BLaER1 treated with 17β-estradiol and CSF1 and Interleukin-3, amounts not matched to agents 10 nM and 100 nM (cell line): ENCODE measurements around the gene KCTD5.

Experiments
- H3K27ac ChIP-seq, 11 experiments: shearing (Covaris generic); formaldehyde crosslinking; 2 replicates each; pipeline ENCODE4 v1.8.1; 2022
- H3K27me3 ChIP-seq, 11 experiments: shearing (Covaris generic); formaldehyde crosslinking; 2 replicates each; pipeline ENCODE4 v1.8.1; 2022
- H3K36me3 ChIP-seq, 11 experiments: shearing (Covaris generic); formaldehyde crosslinking; 2 replicates each; pipeline ENCODE4 v1.8.1; 2022
- H3K4me1 ChIP-seq, 10 experiments: shearing (Covaris generic); formaldehyde crosslinking; 2 replicates each; pipeline ENCODE4 v1.8.1; 2022
- H3K4me2 ChIP-seq, 11 experiments: shearing (Covaris generic); formaldehyde crosslinking; 2 replicates each; pipeline ENCODE4 v1.8.1; 2022
- H3K4me3 ChIP-seq, 10 experiments: shearing (Covaris generic); formaldehyde crosslinking; 2 replicates each; pipeline ENCODE4 v1.8.1; 2022
- H3K9ac ChIP-seq, 11 experiments: shearing (Covaris generic); formaldehyde crosslinking; 2 replicates each; pipeline ENCODE4 v1.8.1; 2022
- H3K9me3 ChIP-seq, 11 experiments: shearing (Covaris generic); formaldehyde crosslinking; replicated peaks in 1 of 11; 2 replicates each; pipeline ENCODE4 v1.8.1; 2022
- H4K20me1 ChIP-seq, 11 experiments: shearing (Covaris generic); formaldehyde crosslinking; 2 replicates each; pipeline ENCODE4 v1.8.1; 2022
- Cebpa-rat ChIP-seq, 11 experiments: shearing (Covaris generic); IDR thresholded peaks; 2 replicates each; pipeline ENCODE4 v1.8.1; 2022

Gene KCTD5

DNA sequence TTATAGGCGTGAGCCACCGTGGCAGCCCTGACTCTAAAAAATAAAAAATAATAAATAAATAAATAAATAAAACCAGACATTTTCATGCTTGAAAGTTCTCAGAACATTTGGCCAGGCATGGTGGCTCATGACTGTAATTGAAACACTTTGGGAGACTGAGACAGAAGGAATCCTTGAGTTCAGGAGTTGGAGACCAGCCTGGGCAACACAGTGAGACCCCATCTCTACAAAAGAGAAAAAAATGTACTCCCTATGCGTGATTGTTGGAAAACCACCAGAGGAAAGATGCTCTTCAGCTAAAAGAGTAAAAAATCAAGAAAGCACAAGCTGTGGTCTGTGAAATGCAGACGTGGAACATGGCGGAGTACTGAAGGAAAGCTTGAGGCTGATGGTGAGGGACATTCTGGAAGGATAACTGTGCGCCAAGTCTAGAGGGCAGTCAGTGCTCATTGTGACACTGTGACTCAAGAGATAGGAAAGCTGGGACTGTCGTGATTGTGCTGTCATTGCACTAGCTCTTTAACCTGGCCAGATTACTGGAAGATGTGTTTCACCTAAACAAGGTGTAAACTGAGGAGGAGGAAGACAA is 41.9 kb downstream of the KCTD5 start:
- Histone ChIP-seq H4K20me1 (no peaks in the 10 kb centered on the region), H3K9ac (no peak overlapping the region), H3K9me3 (no peaks in the 10 kb centered on the region), H3K4me1 (peaks cover 23 to 44% (median 31%) of the 10 kb centered on the region in 10 experiments), H3K27ac (no peak overlapping the region), H3K4me2 (no peak overlapping the region), H3K4me3 (no peak overlapping the region), H3K27me3 (no peaks in the 10 kb centered on the region), H3K36me3 (no peaks in the 10 kb centered on the region)
- no peak for TF ChIP-seq Cebpa-rat (IDR thresholded peaks at IDR 0.05)

GRCh38 chr16:2724816-2725348 is 42.6 kb downstream of the KCTD5 start:
- no peak overlapping the region for H3K9ac ChIP-seq
- H3K4me3 ChIP-seq = no peak overlapping the region
- TF ChIP-seq Cebpa-rat (IDR thresholded peaks at IDR 0.05) = no peak
- H3K4me2 ChIP-seq = no peak overlapping the region
- no peaks in the 10 kb centered on the region for H3K36me3 ChIP-seq
- no peaks in the 10 kb centered on the region for H3K27me3 ChIP-seq
- no peaks in the 10 kb centered on the region for H3K9me3 ChIP-seq
- H3K27ac ChIP-seq = no peak overlapping the region
- peaks cover 17 to 37% (median 27%) of the 10 kb centered on the region in 10 experiments for H3K4me1 ChIP-seq
- no peaks in the 10 kb centered on the region for H4K20me1 ChIP-seq

DNA sequence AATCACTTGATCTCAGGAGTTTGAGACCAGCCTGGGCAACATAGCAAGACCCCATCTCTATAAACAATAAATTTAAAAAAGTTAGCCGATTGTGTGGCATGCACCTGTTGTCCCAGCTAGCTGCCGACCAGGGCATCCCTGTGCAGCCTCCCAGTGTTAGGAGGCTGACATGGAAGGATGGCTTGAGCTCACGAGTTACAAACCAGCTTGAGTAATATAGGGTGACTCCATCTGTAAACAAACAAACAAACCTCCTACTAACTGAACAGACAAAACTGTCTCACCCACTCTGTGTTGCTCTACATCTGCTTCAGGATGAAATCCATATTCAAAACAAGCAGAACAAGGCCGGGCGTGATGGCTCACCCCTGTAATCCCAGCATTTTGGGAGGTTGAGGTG is 44.6 kb downstream of the KCTD5 start:
- Histone ChIP-seq H3K9ac (no peak overlapping the region), H3K9me3 (no peaks in the 10 kb centered on the region), H3K27me3 (no peaks in the 10 kb centered on the region), H4K20me1 (no peaks in the 10 kb centered on the region), H3K27ac (no peak overlapping the region), H3K4me1 (peaks cover 9 to 24% (median 19%) of the 10 kb centered on the region in 10 experiments; a peak in 19 of 20 replicates), H3K4me3 (no peak overlapping the region), H3K36me3 (no peaks in the 10 kb centered on the region), H3K4me2 (no peak overlapping the region)
- no peak for TF ChIP-seq Cebpa-rat (IDR thresholded peaks at IDR 0.05)

GRCh38 chr16:2728034-2728433 is 45.7 kb downstream of the KCTD5 start:
- H3K27ac ChIP-seq = no peak overlapping the region
- H3K4me1 ChIP-seq = peaks cover 2 to 20% (median 13%) of the 10 kb centered on the region in 10 experiments; a peak in 18 of 20 replicates
- no peaks in the 10 kb centered on the region for H3K27me3 ChIP-seq
- H3K36me3 ChIP-seq = no peaks in the 10 kb centered on the region
- H3K4me3 ChIP-seq = no peak overlapping the region
- no peak overlapping the region for H3K9ac ChIP-seq
- H4K20me1 ChIP-seq = no peaks in the 10 kb centered on the region
- H3K4me2 ChIP-seq = peak overlapping the region in 3 of 11 experiments; percentile 6 to 35 (median 11); a peak in 5 of 22 replicates
- H3K9me3 ChIP-seq = no peaks in the 10 kb centered on the region
- TF ChIP-seq Cebpa-rat (IDR thresholded peaks at IDR 0.05) = no peak

DNA sequence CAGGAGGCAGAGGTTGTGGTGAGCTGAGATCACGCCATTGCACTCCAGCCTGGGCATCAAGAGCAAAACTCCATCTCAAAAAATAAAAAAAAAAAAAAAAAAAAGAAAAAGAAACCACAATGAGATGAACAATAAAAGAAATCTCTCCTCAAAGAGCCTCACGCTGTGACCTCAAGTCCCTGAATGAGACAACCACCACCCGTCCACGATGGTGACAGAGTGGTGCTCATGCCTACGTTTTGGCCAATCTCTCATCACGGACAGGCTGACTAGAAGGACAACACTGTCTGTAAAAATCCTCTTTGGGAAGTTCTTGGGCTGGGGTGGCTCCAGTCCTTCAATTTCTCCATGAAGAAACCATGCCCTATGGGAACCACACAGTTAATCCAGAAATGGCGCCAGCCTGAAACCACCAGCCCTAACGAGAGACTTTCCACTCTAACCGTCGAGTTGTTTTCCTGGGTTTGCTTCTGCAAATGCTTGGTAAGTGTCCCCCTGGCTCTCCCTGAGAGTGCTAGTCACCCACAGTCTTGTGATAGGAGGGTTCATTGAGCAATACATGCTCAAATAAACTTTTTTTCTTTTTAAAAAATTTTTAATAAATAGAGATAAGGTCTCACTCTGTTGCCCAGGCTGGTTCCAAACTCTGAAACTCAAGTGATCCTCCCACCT is 52.7 kb downstream of the KCTD5 start:
- no peak overlapping the region for H3K4me3 ChIP-seq
- TF ChIP-seq Cebpa-rat (IDR thresholded peaks at IDR 0.05) = no peak
- H3K36me3 ChIP-seq = no peaks in the 10 kb centered on the region
- H3K27ac ChIP-seq = no peak overlapping the region
- peaks cover 0 to 19% (median 11%) of the 10 kb centered on the region in 10 experiments; a peak in 14 of 20 replicates for H3K4me1 ChIP-seq
- no peaks in the 10 kb centered on the region for H3K27me3 ChIP-seq
- no peaks in the 10 kb centered on the region for H3K9me3 ChIP-seq
- H4K20me1 ChIP-seq = no peaks in the 10 kb centered on the region
- H3K4me2 ChIP-seq = peak overlapping the region in 1 of 11 experiments; percentile 23; a peak in 1 of 22 replicates
- H3K9ac ChIP-seq = no peak overlapping the region

DNA sequence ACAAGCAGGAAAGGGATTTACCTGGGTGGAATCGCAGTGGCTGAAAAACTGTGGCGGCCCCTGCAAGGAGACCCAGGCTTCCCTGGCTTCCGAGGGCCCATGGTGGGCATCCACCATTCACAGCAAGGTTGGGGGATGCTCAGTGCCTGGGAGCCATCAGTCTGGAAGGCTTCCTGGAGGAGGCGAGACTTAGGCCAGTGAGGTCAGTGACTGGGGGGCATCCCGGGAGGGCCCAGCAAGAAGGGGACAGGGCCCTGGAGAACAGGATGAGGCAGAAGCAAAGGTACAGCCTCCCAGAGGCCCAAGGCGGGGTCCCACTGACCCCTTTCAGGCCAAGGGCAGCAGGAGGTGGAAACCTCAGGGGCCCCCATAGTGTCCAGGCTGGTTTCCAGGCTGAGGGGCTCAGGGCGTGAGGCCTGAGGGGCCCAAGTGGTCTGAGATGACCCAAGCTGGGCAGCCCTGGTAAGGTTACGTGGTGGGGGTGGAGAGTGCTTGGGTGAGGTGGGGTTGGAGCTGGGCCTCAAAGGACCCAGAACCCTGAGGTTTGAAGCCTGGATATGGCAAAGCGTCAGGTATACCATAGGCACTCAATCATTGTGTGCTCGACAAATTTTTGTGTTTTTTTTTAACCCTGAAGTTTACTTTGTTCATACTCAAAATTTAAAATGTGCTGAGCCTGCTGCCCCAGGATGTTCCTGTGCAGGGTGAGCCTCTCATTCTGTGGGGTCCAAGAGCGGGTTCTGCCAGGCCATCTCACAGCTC is 54.3 kb downstream of the KCTD5 start:
- Histone ChIP-seq H3K4me2 (no peak overlapping the region), H3K27ac (no peak overlapping the region), H3K4me3 (no peak overlapping the region), H3K9me3 (no peaks in the 10 kb centered on the region), H3K36me3 (no peaks in the 10 kb centered on the region), H3K9ac (no peak overlapping the region), H3K27me3 (no peaks in the 10 kb centered on the region), H4K20me1 (no peaks in the 10 kb centered on the region), H3K4me1 (peaks cover 0 to 12% (median 8%) of the 10 kb centered on the region in 10 experiments; a peak in 11 of 20 replicates)
- no peak for TF ChIP-seq Cebpa-rat (IDR thresholded peaks at IDR 0.05)

DNA sequence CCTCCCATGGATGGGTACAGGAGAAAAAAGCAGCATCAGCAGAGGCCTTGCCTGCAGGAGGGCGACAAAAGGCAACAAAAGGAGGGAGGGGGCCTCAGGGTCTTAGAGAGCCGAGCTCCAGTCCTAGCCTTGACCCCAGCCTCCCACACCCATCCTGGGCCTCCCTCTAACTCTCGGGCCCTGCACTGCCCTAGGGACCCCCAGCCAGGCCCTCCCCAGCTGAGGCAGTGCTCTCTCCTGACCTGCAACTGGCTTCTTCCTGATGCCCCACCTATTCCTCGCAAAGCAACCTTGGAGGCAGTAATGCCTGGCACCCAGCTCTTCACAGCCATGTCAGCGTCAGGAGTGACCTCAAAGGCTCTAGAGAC is 54.9 kb downstream of the KCTD5 start:
- Histone ChIP-seq H3K9ac (no peak overlapping the region), H3K4me3 (no peak overlapping the region), H3K9me3 (no peaks in the 10 kb centered on the region), H3K4me2 (no peak overlapping the region), H3K4me1 (peaks cover 0 to 12% (median 8%) of the 10 kb centered on the region in 10 experiments; a peak in 11 of 20 replicates), H3K27me3 (no peaks in the 10 kb centered on the region), H4K20me1 (no peaks in the 10 kb centered on the region), H3K27ac (no peak overlapping the region), H3K36me3 (no peaks in the 10 kb centered on the region)
- TF ChIP-seq Cebpa-rat (IDR thresholded peaks at IDR 0.05) = no peak

DNA sequence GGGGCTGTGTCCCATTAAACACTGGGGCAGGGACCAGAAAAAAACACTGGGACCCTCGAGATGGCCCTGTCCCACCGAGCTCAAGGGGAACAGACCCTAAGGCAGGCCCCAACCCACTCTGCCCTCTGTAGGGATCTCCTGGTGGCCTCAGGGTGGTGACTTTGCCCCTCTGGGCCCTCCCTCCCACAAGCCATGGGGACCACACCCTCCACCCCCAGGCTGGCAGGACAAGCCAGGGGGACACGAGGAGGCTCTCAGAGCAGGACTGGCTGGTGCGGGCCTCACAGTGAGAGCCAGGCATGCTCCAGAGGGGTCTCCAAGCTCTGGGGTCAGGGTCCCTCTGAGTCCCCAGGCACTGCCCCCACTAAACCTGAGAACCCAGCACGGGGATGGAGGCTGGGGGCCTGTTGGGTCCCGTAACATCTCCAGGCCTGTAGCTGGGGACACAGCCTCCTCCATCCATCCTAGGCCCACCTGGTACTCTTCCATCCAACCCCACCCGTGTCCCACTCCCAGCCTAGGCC is 55.6 kb downstream of the KCTD5 start:
- Histone ChIP-seq H3K4me3 (no peak overlapping the region), H3K9me3 (no peaks in the 10 kb centered on the region), H4K20me1 (no peaks in the 10 kb centered on the region), H3K27ac (no peak overlapping the region), H3K9ac (no peak overlapping the region; a peak in 1 of 22 replicates), H3K4me1 (peaks cover 0 to 12% (median 8%) of the 10 kb centered on the region in 10 experiments; a peak in 11 of 20 replicates), H3K4me2 (no peak overlapping the region), H3K27me3 (no peaks in the 10 kb centered on the region), H3K36me3 (no peaks in the 10 kb centered on the region)
- TF ChIP-seq Cebpa-rat (IDR thresholded peaks at IDR 0.05) = no peak

DNA sequence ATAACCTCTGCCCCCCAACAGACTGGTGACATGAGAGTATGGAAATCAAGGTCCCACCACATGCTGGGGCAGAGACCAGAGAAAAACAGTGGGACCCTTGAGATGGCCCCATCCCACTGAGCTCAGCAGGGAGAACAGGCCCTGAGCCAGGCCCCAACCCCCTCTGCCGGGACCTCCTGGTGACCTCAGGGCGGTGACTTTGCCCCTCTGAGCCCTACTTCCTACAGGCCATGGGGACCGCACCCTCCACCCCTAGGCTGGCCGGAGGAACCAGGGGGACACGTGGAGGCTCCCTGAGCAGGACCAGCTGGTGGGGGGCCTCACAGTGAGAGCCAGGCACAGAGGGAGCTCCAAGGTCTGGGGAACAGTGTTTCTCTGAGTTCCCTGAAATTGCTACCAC is 56.3 kb downstream of the KCTD5 start:
- no peak for TF ChIP-seq Cebpa-rat (IDR thresholded peaks at IDR 0.05)
- Histone ChIP-seq H3K27me3 (no peaks in the 10 kb centered on the region), H3K4me1 (peaks cover 0 to 12% (median 8%) of the 10 kb centered on the region in 10 experiments; a peak in 11 of 20 replicates), H3K27ac (no peak overlapping the region), H3K9me3 (no peaks in the 10 kb centered on the region), H4K20me1 (no peaks in the 10 kb centered on the region), H3K36me3 (no peaks in the 10 kb centered on the region), H3K9ac (peak overlapping the region in 5 of 11 experiments; percentile 5 to 51 (median 13); a peak in 3 of 22 replicates), H3K4me2 (no peak overlapping the region; a peak in 1 of 22 replicates), H3K4me3 (no peak overlapping the region)
